IMR-90 (cell line): Measurements from ENCODE around the gene MDM2. TPM values are rescaled to one million over a fixed set of nuclear protein-coding genes. Genes with fewer than 3 reads are reported as not detected.
A peak's percentile ranks its signal among the peaks of the same experiment; 100 is the strongest.

Experiments
- ATAC-seq: fragments of 200-7000 bp; cut with Tn5 transposase; 2 replicates; pipeline ENCODE4 v1.9.1; 2020; ENCODE audit warnings: low read depth, mild to moderate bottlenecking, moderate library complexity
- Bru-seq: library from RNA; stranded (reverse); fragments of 400-500 nt; gene quantifications from one replicate; lab custom pipeline; 2021; lab: Mats Ljungman, UMichigan
- BruChase-seq, 2 experiments: library from RNA; stranded (reverse); fragments of 400-500 nt; gene quantifications; one replicate each; lab custom pipeline; 2021; lab: Mats Ljungman, UMichigan
- BruUV-seq: library from RNA; stranded (reverse); fragments of 400-500 nt; replicated peaks from 2 replicates; lab custom pipeline; 2021; lab: Mats Ljungman, UMichigan
- CTCF ChIA-PET: fragments of 300-600 bp; formaldehyde crosslinking; extraction: SDS; loops from one replicate; lab custom pipeline; 2021; ENCODE audit warnings: antibody characterized with exemption; lab: Yijun Ruan, JAX
- POLR2A ChIA-PET: fragments of 300-600 bp; sonication (Branson Sonifier 250); formaldehyde crosslinking; loops from one replicate; lab custom pipeline; 2022; ENCODE audit warnings: antibody characterized with exemption; ENCODE audit not compliant: unreplicated experiment; lab: Charles Lee
- DNase-seq: peaks from one replicate; pipeline ENCODE4 v3.0.0; 2013
- H2AFZ ChIP-seq: replicated peaks from 2 replicates; pipeline ENCODE3; 2013; ENCODE audit warnings: low read length, mild to moderate bottlenecking; ENCODE audit not compliant: poor library complexity
- H2AK5ac ChIP-seq: 2 replicates; pipeline ENCODE4 v1.6.1; 2013; ENCODE audit warnings: low read depth, low read length, inconsistent platforms
- H2AK9ac ChIP-seq: replicated peaks from 2 replicates; pipeline ENCODE3; 2013; ENCODE audit warnings: mild to moderate bottlenecking, low read depth, low read length, moderate library complexity; ENCODE audit not compliant: poor library complexity
- H2BK120ac ChIP-seq: 2 replicates; pipeline ENCODE4 v1.6.1; 2013; ENCODE audit warnings: low read depth, low read length, inconsistent platforms
- H2BK15ac ChIP-seq: 3 replicates; pipeline ENCODE4 v1.6.1; 2013; ENCODE audit warnings: low read depth, low read length, inconsistent platforms
- H2BK20ac ChIP-seq: 2 replicates; pipeline ENCODE4 v1.6.1; 2013; ENCODE audit warnings: low read depth, mild to moderate bottlenecking, inconsistent platforms, low read length, moderate library complexity
- H2BK5ac ChIP-seq: 2 replicates; pipeline ENCODE4 v1.6.1; 2013; ENCODE audit warnings: mild to moderate bottlenecking, low read depth, low read length, inconsistent platforms; ENCODE audit not compliant: poor library complexity, severe bottlenecking
- H3K14ac ChIP-seq: replicated peaks from 2 replicates; pipeline ENCODE4 v1.6.1; 2013; ENCODE audit warnings: low read depth, low read length, inconsistent platforms
- H3K18ac ChIP-seq: 2 replicates; pipeline ENCODE4 v1.6.1; 2013; ENCODE audit warnings: low read depth, low read length, control low read depth
- H3K23ac ChIP-seq: 2 replicates; pipeline ENCODE4 v1.6.1; 2013; ENCODE audit warnings: low read depth, low read length, inconsistent platforms
- H3K27ac ChIP-seq: 2 replicates; pipeline ENCODE4 v1.5.1; 2013; ENCODE audit warnings: mild to moderate bottlenecking, control low read depth, low read length; ENCODE audit not compliant: insufficient read depth
- H3K27me3 ChIP-seq: 2 replicates; pipeline ENCODE4 v1.6.1; 2013; ENCODE audit warnings: low read length; ENCODE audit not compliant: control insufficient read depth, insufficient read depth
- H3K36me3 ChIP-seq: 2 replicates; pipeline ENCODE4 v1.6.1; 2013; ENCODE audit warnings: low read length, mixed read lengths; ENCODE audit not compliant: control insufficient read depth, insufficient read depth
- H3K4ac ChIP-seq: 2 replicates; pipeline ENCODE4 v1.6.1; 2013; ENCODE audit warnings: low read depth, low read length, inconsistent platforms
- H3K4me1 ChIP-seq: 2 replicates; pipeline ENCODE4 v1.6.1; 2013; ENCODE audit warnings: low read length, mixed read lengths; ENCODE audit not compliant: control insufficient read depth, insufficient read depth
- H3K4me2 ChIP-seq: 2 replicates; pipeline ENCODE4 v1.6.1; 2013; ENCODE audit warnings: low read depth, mild to moderate bottlenecking, control low read depth, low read length, moderate library complexity
- H3K4me3 ChIP-seq: 2 replicates; pipeline ENCODE4 v1.5.1; 2013; ENCODE audit warnings: low read depth, mild to moderate bottlenecking, control low read depth, low read length, moderate library complexity; ENCODE audit not compliant: insufficient read depth
- H3K56ac ChIP-seq: 2 replicates; pipeline ENCODE4 v1.6.1; 2013; ENCODE audit warnings: low read length, inconsistent platforms; ENCODE audit not compliant: insufficient read depth; ENCODE audit errors: extremely low read depth
- H3K79me1 ChIP-seq, 2 experiments: 2 replicates each; pipeline ENCODE4 v1.6.1; 2013; ENCODE audit warnings: low read length in 2 of 2, inconsistent platforms in 1 of 2, low read depth in 1 of 2
- H3K9ac ChIP-seq: 2 replicates; pipeline ENCODE4 v1.6.1; 2013; ENCODE audit warnings: low read depth, low read length, control low read depth
- H3K9me1 ChIP-seq: 2 replicates; pipeline ENCODE4 v1.6.1; 2013; ENCODE audit warnings: low read length, inconsistent platforms; ENCODE audit not compliant: insufficient read depth
- H3K9me3 ChIP-seq: 2 replicates; pipeline ENCODE4 v1.6.1; 2013; ENCODE audit warnings: low read length; ENCODE audit not compliant: control insufficient read depth, insufficient read depth
- H4K20me1 ChIP-seq: 2 replicates; pipeline ENCODE4 v1.6.1; 2013; ENCODE audit warnings: low read length, inconsistent platforms; ENCODE audit not compliant: insufficient read depth
- H4K5ac ChIP-seq: 2 replicates; pipeline ENCODE4 v1.6.1; 2013; ENCODE audit warnings: mild to moderate bottlenecking, low read depth, low read length, control low read depth
- H4K8ac ChIP-seq, 2 experiments: 2 replicates each; pipeline ENCODE4 v1.6.1; 2013; ENCODE audit warnings: low read depth in 2 of 2, low read length in 2 of 2, control low read depth in 1 of 2, inconsistent platforms in 1 of 2
- H4K91ac ChIP-seq: 2 replicates; pipeline ENCODE4 v1.6.1; 2013; ENCODE audit warnings: low read depth, low read length, inconsistent platforms; ENCODE audit not compliant: insufficient read depth
- CHD1 ChIP-seq: IDR thresholded peaks from 2 replicates; pipeline ENCODE4 v1.6.1; 2012; ENCODE audit warnings: low read depth, low read length, improper control_type of control experiment
- MAFK ChIP-seq: IDR thresholded peaks from 2 replicates; pipeline ENCODE4 v1.6.1; 2012; ENCODE audit warnings: low read depth, low read length, improper control_type of control experiment
- MAZ ChIP-seq: IDR thresholded peaks from 2 replicates; pipeline ENCODE4 v1.6.1; 2012; ENCODE audit warnings: low read depth, mild to moderate bottlenecking, low read length, improper control_type of control experiment, moderate library complexity, borderline replicate concordance
- RAD21 ChIP-seq: IDR thresholded peaks from 2 replicates; pipeline ENCODE4 v1.6.1; 2012; ENCODE audit warnings: low read length, improper control_type of control experiment
- RFX5 ChIP-seq: IDR thresholded peaks from 2 replicates; pipeline ENCODE4 v1.8.0; 2012; ENCODE audit warnings: low read depth, mild to moderate bottlenecking, low read length, moderate library complexity
- SMC3 ChIP-seq: fragments of 150-350 bp; IDR thresholded peaks from 2 replicates; pipeline ENCODE4 v1.6.1; 2016; ENCODE audit warnings: low read depth, mild to moderate bottlenecking, antibody characterized with exemption, low read length, moderate library complexity
- WGBS, 2 experiments: methylation state at CpG; one replicate each; pipeline versions ENCODE4 v1.1.5 to v1.1.7; 2013; ENCODE audit warnings: missing lambda C conversion rate in 2 of 2; ENCODE audit not compliant: insufficient read length in 1 of 2; ENCODE audit errors: extremely low coverage in 2 of 2; 5-methylcytosine and 5-hydroxymethylcytosine counted together
- dilution Hi-C: fragments of 300-500 bp; cut with HindIII; formaldehyde crosslinking; loops from one replicate; pipeline ENCODE4 v1.14.3; 2018; ENCODE audit warnings: low sequenced_read_pairs; ENCODE audit not compliant: unreplicated experiment
- in situ Hi-C: fragments of 300-500 bp; cut with MboI; formaldehyde crosslinking; loops from 3 replicates; pipeline ENCODE4 v1.14.3; 2019; ENCODE audit warnings: low sequenced_read_pairs, inconsistent platforms, mixed read lengths
- intact Hi-C: fragments of 100-400 bp; cut with micrococcal nuclease; formaldehyde crosslinking; loops from 2 replicates; pipeline ENCODE4 v1.10.0; 2022
- long read RNA-seq: library from polyadenylated mRNA; unstranded; transcript quantifications from one replicate; pipeline ENCODE4 v2.0.0, GENCODE V29; 2021; ENCODE audit not compliant: unreplicated experiment
- polyA plus RNA-seq, 3 experiments: library from polyadenylated mRNA; depleted of rRNA; stranded (reverse); fragments of >200 nt; gene quantifications; 2 replicates each; pipeline ENCODE4 v1.2.3, GENCODE V29; 2012; ENCODE audit warnings: low replicate concordance in 1 of 3
- total RNA-seq: library from RNA; depleted of rRNA; stranded (reverse); fragments of >200 nt; gene quantifications from 2 replicates; pipeline ENCODE4 v1.2.3, GENCODE V29; 2012; rRNA removed
- TF ChIP-seq, protein P1 (sequence below): conservative IDR thresholded peaks from 2 replicates; pipeline ENCODE4 v1.5.1; 2012; ENCODE audit warnings: mild to moderate bottlenecking, low read depth, low read length, improper control_type of control experiment
- TF ChIP-seq, protein P2 (sequence below): fragments of 150-350 bp; IDR thresholded peaks from 2 replicates; pipeline ENCODE4 v1.6.1; 2017; ENCODE audit warnings: mild to moderate bottlenecking, antibody characterized with exemption, low read length, low read depth
- TF ChIP-seq, protein P3 (sequence below): fragments of 150-350 bp; IDR thresholded peaks from 2 replicates; pipeline ENCODE4 v1.6.1; 2016; ENCODE audit warnings: low read depth, mild to moderate bottlenecking, low read length, moderate library complexity, borderline replicate concordance

MDM2 gene
- total RNA-seq (196 and 235 TPM in 2 replicates), polyA plus RNA-seq (2012; rRNA removed) (21.0 and 21.9 TPM in 2 replicates), Bru-seq, nascent RNA (percentile 99 among the genes with signal in this experiment), BruChase-seq, experiment 1, labeled RNA remaining after a 6-hour chase (percentile 99 among the genes with signal in this experiment), BruChase-seq, experiment 2, labeled RNA remaining after a 2-hour chase (percentile 100 among the genes with signal in this experiment)
- polyA plus RNA-seq (2012; cell fraction: cytosol; rRNA removed) = 10.1 and 22.8 TPM in 2 replicates
- polyA plus RNA-seq (2012; cell fraction: nucleus; rRNA removed; ENCODE audit: low replicate concordance) = 11.7 and 38.6 TPM in 2 replicates
- long read RNA-seq, full-length matches to known transcripts = 17 of 34 reads
- long read RNA-seq, partial matches to known transcripts = 3 of 34 reads
- long read RNA-seq, other reads (novel, unspliced or antisense) = 14 of 34 reads

DNA sequence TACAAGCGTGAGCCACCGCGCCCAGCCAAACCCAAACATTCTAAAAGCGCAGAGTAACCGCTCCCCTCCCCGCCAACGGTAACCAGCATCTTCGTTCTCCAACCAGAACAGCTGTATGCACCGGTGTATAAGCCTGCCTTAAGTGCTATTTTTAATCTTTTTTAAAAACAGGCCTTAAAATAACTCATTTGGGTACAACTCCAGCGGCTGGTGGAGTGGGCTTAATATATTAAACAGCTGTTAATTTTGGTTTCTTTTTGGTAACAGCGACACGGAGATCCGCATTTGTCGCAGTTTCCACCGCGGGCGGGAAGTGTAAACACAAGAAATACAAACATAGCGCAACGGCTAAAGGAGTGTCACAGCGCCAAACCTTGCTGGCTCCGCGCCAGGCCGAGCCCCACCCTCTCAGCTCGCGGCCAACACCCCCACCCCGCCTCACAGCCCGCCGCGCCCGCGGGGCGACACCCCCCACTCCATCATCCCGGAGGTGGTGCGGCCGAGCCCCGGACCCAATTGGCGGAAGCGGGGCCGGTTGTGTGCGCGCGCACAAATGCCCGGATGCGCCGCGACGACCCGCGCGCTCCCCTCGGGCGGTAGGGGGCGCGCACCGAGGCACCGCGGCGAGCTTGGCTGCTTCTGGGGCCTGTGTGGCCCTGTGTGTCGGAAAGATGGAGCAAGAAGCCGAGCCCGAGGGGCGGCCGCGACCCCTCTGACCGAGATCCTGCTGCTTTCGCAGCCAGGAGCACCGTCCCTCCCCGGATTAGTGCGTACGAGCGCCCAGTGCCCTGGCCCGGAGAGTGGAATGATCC is at the start of gene MDM2:
TSS of gene MDM2 (plus strand) at position 602 of the 812 bp plus-strand sequence. CDS start 301 bp downstream, outside the sequence.
- WGBS, 2 experiments = 0% methylated on average over 29 of the region's 72 CpGs; no CpG with 5 or more reads in 1 of the 2 experiments
- TF ChIP-seq, protein P1, sequence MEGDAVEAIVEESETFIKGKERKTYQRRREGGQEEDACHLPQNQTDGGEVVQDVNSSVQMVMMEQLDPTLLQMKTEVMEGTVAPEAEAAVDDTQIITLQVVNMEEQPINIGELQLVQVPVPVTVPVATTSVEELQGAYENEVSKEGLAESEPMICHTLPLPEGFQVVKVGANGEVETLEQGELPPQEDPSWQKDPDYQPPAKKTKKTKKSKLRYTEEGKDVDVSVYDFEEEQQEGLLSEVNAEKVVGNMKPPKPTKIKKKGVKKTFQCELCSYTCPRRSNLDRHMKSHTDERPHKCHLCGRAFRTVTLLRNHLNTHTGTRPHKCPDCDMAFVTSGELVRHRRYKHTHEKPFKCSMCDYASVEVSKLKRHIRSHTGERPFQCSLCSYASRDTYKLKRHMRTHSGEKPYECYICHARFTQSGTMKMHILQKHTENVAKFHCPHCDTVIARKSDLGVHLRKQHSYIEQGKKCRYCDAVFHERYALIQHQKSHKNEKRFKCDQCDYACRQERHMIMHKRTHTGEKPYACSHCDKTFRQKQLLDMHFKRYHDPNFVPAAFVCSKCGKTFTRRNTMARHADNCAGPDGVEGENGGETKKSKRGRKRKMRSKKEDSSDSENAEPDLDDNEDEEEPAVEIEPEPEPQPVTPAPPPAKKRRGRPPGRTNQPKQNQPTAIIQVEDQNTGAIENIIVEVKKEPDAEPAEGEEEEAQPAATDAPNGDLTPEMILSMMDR = peak; percentile 77
- TF ChIP-seq RAD21 (0 out of 2 replicates have a peak, but pooled peaks have one; percentile 32), MAZ (peak; percentile 57; the same call in 1 of the 2 replicates), MAFK (no peak), CHD1 (no peak), SMC3 (no peak; the same call in 1 of the 2 replicates), RFX5 (no peak)
- TF ChIP-seq, protein P2, sequence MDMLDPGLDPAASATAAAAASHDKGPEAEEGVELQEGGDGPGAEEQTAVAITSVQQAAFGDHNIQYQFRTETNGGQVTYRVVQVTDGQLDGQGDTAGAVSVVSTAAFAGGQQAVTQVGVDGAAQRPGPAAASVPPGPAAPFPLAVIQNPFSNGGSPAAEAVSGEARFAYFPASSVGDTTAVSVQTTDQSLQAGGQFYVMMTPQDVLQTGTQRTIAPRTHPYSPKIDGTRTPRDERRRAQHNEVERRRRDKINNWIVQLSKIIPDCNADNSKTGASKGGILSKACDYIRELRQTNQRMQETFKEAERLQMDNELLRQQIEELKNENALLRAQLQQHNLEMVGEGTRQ = no peak
- TF ChIP-seq, protein P3, sequence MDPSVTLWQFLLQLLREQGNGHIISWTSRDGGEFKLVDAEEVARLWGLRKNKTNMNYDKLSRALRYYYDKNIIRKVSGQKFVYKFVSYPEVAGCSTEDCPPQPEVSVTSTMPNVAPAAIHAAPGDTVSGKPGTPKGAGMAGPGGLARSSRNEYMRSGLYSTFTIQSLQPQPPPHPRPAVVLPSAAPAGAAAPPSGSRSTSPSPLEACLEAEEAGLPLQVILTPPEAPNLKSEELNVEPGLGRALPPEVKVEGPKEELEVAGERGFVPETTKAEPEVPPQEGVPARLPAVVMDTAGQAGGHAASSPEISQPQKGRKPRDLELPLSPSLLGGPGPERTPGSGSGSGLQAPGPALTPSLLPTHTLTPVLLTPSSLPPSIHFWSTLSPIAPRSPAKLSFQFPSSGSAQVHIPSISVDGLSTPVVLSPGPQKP = no peak

More for the DNA sequence above, at the start of gene MDM2:
- peak within 1 kb of the TSS; percentile 96 for H3K4me3 ChIP-seq
- peak within 1 kb of the TSS; percentile 92 for H3K56ac ChIP-seq
- H2BK15ac ChIP-seq = peak within 1 kb of the TSS; percentile 51; the same call in 2 of the 3 replicates
- peak within 1 kb of the TSS; percentile 87 for H3K4ac ChIP-seq
- peak within 1 kb of the TSS; percentile 72 for H3K4me2 ChIP-seq
- H2AK5ac ChIP-seq = peak within 1 kb of the TSS; percentile 88
- H2BK20ac ChIP-seq = peak within 1 kb of the TSS; percentile 50; the same call in 1 of the 2 replicates
- H2AFZ ChIP-seq = peak within 1 kb of the TSS; percentile 86
- no peaks in the 10 kb centered on the region for H3K9me3 ChIP-seq
- dilution Hi-C loops (no loop called here), intact Hi-C loops (loop anchor here (1.0 to 10.0 kb wide), 5 partner anchors 61 to 765 kb away; partner anchors contain the start of genes IL26, MDM1 and SLC35E3), in situ Hi-C loops (no loop called here)
- peak within 1 kb of the TSS; percentile 81 for H2BK120ac ChIP-seq
- CTCF ChIA-PET = interaction anchor here (0.8 kb wide), 1 partner anchor 45 kb away, joined by 3 read pairs; no protein-coding TSS in a partner anchor
- H3K79me1 ChIP-seq = peaks cover 6 to 11% of the 10 kb centered on the region in 2 experiments
- peak within 1 kb of the TSS; percentile 100 for H3K9ac ChIP-seq
- H2BK5ac ChIP-seq = peak within 1 kb of the TSS; percentile 99
- no TSS peak for BruUV-seq
- H3K14ac ChIP-seq = peak within 1 kb of the TSS; percentile 92
- peak within 1 kb of the TSS; percentile 51 to 97 for H4K8ac ChIP-seq
- peak within 1 kb of the TSS; percentile 88 for H4K5ac ChIP-seq
- peaks cover 2% of the 10 kb centered on the region; the same call in 1 of the 2 replicates for H3K4me1 ChIP-seq
- peak within 1 kb of the TSS; percentile 98 for H3K23ac ChIP-seq
- DNase-seq (peak; percentile 81), ATAC-seq (peak; percentile 86)
- POLR2A ChIA-PET = interaction anchor here (0.6 to 0.9 kb wide), 3 partner anchors 55 to 437 kb away, joined by 3 to 11 read pairs (median 6); no protein-coding TSS in a partner anchor
- H2AK9ac ChIP-seq = peak within 1 kb of the TSS; percentile 99
- no peaks in the 10 kb centered on the region for H3K27me3 ChIP-seq
- H3K18ac ChIP-seq = peak within 1 kb of the TSS; percentile 96
- H4K20me1 ChIP-seq = peaks cover 7% of the 10 kb centered on the region
- no peaks in the 10 kb centered on the region; the same call in 1 of the 2 replicates for H3K9me1 ChIP-seq
- peak within 1 kb of the TSS; percentile 100 for H3K27ac ChIP-seq
- peaks cover 13% of the 10 kb centered on the region for H3K36me3 ChIP-seq
- H4K91ac ChIP-seq = peak within 1 kb of the TSS; percentile 96
